LNCaP clone FGC (cell line): Measurements from ENCODE around the gene CERKL.

Source experiments
- DNase-seq: peaks from one replicate; pipeline ENCODE4 v3.0.0-alpha.2; 2011; ENCODE audit warnings: low read depth
- H3K4me3 ChIP-seq: 2 replicates; pipeline ENCODE4 v1.5.1; 2011; ENCODE audit warnings: mild to moderate bottlenecking, low read depth, low read length, control low read depth
- TF ChIP-seq, protein P1 (sequence below): IDR thresholded peaks from 2 replicates; pipeline ENCODE4 v1.5.1; 2012; ENCODE audit warnings: mild to moderate bottlenecking; ENCODE audit not compliant: control insufficient read depth, insufficient read depth; ENCODE audit errors: extremely low read depth

Gene CERKL

DNA sequence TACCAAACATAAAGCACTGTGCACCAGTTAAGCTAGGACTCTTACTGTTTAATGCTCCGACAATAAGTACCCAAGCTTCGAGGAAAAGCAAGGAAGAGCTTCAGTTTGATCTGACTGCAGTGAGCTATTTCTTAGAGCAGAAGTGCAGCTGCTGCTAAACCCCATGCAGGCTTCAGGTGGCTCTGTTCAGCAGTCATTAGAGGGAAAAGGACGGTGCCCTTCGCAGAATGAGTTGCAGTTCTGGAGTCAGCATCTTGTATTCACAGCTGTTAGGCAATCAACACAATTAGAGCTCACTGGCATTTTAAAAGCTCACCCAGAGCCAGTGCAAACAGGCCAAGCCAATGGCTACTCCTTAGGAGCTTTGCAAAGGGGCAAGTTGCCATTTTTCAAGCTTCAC, 1.5 kb upstream of the CERKL start:
- no peak for DNase-seq
- H3K4me3 ChIP-seq: no peak overlapping the region
- TF ChIP-seq, protein P1, sequence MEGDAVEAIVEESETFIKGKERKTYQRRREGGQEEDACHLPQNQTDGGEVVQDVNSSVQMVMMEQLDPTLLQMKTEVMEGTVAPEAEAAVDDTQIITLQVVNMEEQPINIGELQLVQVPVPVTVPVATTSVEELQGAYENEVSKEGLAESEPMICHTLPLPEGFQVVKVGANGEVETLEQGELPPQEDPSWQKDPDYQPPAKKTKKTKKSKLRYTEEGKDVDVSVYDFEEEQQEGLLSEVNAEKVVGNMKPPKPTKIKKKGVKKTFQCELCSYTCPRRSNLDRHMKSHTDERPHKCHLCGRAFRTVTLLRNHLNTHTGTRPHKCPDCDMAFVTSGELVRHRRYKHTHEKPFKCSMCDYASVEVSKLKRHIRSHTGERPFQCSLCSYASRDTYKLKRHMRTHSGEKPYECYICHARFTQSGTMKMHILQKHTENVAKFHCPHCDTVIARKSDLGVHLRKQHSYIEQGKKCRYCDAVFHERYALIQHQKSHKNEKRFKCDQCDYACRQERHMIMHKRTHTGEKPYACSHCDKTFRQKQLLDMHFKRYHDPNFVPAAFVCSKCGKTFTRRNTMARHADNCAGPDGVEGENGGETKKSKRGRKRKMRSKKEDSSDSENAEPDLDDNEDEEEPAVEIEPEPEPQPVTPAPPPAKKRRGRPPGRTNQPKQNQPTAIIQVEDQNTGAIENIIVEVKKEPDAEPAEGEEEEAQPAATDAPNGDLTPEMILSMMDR: no peak

- no peak for DNase-seq
- H3K4me3 ChIP-seq: no peak overlapping the region
- TF ChIP-seq, protein P1: no peak
These were observed 474 bp upstream of the CERKL start for GRCh38 chr2:181657379-181657778.

DNA sequence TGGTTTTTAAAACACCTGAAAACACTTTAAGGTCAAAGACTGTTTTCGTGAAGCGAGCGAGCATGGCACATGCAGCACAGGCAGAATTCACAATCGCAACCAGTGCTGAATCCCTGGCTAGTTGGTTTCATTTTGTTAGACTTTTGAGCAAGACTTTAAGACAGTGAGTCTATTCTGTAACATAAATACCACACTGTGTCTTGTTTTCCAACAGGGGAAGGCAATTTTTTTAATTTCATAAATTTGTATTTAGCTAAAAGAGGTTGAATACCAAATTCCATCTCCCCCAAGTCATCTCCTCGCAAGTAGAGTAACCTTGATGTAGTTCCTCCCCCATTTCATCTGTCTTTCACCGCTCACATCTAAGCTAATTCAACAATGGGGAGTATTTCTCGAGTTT, 1.4 kb downstream of the CERKL start:
- H3K4me3 ChIP-seq: no peak overlapping the region
- TF ChIP-seq, protein P1: no peak
- no peak for DNase-seq

DNA sequence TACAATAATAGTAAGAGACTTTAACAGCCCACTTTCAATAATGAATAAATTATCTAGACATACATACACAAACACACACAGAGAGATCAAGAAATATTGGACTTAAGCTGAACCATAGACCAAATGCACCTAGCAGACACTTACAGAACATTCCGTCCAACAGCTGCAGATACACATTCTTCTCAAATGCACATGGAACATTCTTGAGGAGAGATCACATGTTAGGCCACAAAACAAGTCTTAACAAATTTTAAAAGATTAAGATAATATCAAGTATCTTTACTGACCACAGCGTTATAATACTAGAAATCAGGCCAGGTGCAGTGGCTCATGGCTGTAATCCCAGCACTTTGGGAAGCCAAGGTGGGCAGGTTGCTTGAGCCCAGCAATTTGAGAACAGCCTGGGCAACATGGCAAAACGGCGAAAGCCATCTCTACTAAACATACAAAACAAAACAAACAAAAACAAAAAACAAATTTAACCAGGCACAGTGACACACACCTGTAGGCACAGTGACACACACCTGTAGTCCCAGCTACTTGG, 7.4 kb downstream of the CERKL start:
- TF ChIP-seq, protein P1: no peak
- DNase-seq: no peak
- H3K4me3 ChIP-seq: no peak overlapping the region

DNA sequence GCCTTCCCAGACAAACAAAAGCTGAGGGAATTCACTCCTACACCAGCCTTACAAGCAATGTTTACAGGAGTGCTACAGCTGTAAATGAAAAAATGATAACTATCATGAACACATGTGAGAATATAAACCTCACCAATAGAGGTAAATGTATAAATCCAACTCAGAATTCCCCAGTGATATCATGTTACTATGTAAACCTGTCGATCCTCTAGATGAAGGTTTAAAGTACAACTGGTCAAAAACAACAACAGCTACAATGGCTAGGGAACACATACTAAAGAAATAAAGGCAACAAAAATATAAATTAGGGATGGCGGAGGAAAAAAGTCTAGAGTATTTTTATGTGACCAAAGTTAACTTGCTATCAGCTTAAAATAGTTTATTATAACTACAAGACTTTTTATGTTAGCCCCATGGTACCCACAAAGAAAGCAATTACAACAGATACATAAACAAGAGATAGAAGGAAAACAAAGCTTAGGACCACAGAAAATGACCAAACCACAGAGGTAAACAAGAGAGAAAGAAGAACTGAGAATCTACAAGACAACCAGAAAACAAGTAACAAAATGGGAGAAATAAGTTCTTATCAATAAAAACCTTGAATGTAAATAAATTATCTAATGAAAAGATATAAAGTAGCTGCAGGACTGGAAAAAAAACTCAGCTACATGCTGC, 8.3 kb downstream of the CERKL start:
- H3K4me3 ChIP-seq: no peak overlapping the region
- no peak for DNase-seq
- TF ChIP-seq, protein P1: no peak

DNA sequence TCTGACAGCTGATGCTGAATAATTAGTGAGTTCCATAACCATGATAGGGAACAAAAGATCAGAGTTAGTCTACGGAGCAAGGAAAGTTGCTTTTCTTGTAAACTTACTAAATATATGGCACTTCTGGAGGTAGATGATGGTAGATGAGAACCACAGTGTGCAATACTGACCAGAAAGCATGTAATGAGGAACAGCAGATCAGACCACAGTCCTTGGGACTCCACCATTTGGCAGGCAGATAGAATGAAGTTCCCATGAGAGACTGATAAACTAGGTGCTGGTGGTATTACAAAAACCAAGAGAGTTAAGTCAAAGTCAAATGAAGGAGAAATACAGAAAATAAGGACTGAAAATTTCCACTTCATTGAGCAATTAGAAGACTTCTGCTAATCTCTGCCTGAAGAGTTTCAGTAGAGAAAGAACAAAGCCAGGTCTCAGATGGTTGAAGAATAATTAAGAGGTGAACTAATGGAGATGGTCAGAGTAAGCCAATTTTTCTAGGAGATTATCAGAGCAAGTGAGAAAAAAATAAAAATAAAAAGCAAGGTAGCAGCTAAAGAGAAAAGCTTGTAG, 10.4 kb downstream of the CERKL start:
- TF ChIP-seq, protein P1: no peak
- H3K4me3 ChIP-seq: no peak overlapping the region
- no peak for DNase-seq
